ENCODE results near the gene PDE4D.

GRCh38 chr5:59744531-59744992, 149.0 kb downstream of the PDE4D start:
- TF ChIP-seq CTCF (conservative IDR thresholded peaks at IDR 0.05; ENCODE audit: low read length) (no peak), EZH2phosphoT487 (IDR thresholded peaks at IDR 0.05; ENCODE audit: borderline replicate concordance, low read depth, low read length) (no peak)
